Activated CD4-positive, alpha-beta T cell treated with anti-CD3 and anti-CD28 coated beads, Interleukin-2, amount 10 ng/mL, durations not matched to agents 24 days and 14 days (primary cell): Measurements from ENCODE around the gene PAQR6. TPM values are rescaled to one million over a fixed set of nuclear protein-coding genes. Genes with fewer than 3 reads are reported as not detected.

ENCODE experiments used
- DNase-seq: peaks from one replicate; pipeline ENCODE4 v3.0.0; 2022
- H3K27ac Mint-ChIP-seq: one replicate; pipeline ENCODE4 v1.8.0; 2022; ENCODE audit warnings: mild to moderate bottlenecking, mixed read lengths
- H3K27me3 Mint-ChIP-seq: one replicate; pipeline ENCODE4 v1.8.0; 2022; ENCODE audit warnings: mixed read lengths
- H3K36me3 Mint-ChIP-seq: one replicate; pipeline ENCODE4 v1.8.0; 2022; ENCODE audit warnings: low read depth, mild to moderate bottlenecking, mixed read lengths
- H3K4me1 Mint-ChIP-seq: one replicate; pipeline ENCODE4 v1.8.0; 2021; ENCODE audit warnings: mixed read lengths
- H3K4me3 Mint-ChIP-seq: one replicate; pipeline ENCODE4 v1.8.0; 2022; ENCODE audit warnings: mild to moderate bottlenecking, moderate library complexity, mixed read lengths
- H3K9me3 Mint-ChIP-seq: one replicate; pipeline ENCODE4 v1.8.0; 2021; ENCODE audit warnings: mixed read lengths
- intact Hi-C: fragments of 100-400 bp; cut with micrococcal nuclease; formaldehyde crosslinking; loops from one replicate; pipeline ENCODE4 v1.15.1; 2023
- total RNA-seq: library from RNA; stranded (reverse); gene quantifications from 2 replicates; pipeline ENCODE4 v1.2.3, GENCODE V29; 2022

The PAQR6 gene
- total RNA-seq, 1 donor from 2014 or later: 4.2 TPM

DNA sequence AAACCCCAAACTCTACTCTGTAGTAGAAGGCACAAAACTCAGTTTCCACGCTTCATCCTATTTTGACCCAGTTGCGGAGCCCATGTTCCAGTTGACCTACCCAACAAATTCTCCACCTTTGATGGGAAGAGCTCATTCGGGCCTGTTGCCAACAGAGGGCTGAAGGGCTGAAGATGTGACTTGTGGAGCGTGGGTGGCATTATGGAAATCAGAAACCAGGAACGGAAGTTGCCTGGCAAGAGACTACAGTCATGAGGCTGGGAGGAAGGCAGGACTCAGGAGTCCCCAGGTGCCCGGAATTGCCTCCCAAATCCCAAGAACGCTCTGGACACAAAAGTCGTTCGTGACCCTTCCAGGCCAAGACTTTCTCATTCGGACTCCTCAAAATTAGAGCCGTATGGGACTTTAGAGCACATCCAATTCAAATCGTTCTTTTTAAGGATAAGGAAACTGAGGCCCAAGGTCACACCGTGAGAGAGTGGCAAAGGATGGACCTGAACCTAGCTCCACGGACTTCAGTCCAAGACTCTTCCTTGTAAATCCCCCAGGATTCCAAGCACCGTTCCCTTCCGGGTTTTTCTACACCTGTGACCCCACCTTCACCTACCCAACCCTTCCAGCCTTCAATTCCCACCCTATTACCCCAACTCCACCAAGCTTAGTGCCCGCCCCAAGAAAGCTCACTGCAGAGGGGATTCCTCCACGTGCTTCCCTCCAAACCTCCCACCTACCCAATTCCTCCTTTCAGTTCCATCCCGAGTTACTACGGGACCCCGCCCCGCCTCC, 34.0 kb upstream of the PAQR6 start:
- intact Hi-C loops: loop anchor here (1.0 to 2.0 kb wide), 5 partner anchors 56 to 447 kb away; partner anchors contain the start of genes CCT3, ISG20L2, METTL25B and PMF1
- peak; percentile 70 for DNase-seq
- H3K9me3 Mint-ChIP-seq: no peaks in the 10 kb centered on the region
- H3K27ac Mint-ChIP-seq: peak overlapping the region; percentile 96
- peak overlapping the region; percentile 93 for H3K4me3 Mint-ChIP-seq
- H3K4me1 Mint-ChIP-seq: peaks cover 38% of the 10 kb centered on the region
- H3K27me3 Mint-ChIP-seq: no peaks in the 10 kb centered on the region
- H3K36me3 Mint-ChIP-seq: peaks cover 25% of the 10 kb centered on the region

DNA sequence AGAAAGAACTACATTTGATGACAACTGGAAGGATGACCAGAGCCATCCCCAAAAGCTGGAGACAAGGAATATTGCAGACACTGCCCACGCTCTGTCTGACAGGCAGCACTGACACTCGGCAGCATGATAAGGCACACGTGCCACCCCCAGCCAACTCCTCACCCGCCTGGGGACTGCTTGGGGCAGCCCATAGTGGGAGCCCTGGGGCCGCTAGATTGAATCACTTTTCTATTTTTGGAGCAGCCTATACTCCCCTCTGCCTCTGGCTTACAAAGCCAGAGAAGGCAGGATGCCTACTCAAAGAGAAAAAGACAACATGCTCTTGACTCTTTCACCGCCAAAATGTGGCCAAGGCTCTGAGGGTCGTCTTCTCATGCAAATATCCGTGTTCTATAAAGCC, 33.4 kb upstream of the PAQR6 start:
- Mint-ChIP-seq H3K36me3 (peaks cover 31% of the 10 kb centered on the region), H3K4me3 (peak overlapping the region; percentile 93), H3K4me1 (peaks cover 38% of the 10 kb centered on the region), H3K9me3 (no peaks in the 10 kb centered on the region), H3K27me3 (no peaks in the 10 kb centered on the region), H3K27ac (peak overlapping the region; percentile 96)
- peak; percentile 76 for DNase-seq
- intact Hi-C loops: no loop called here

DNA sequence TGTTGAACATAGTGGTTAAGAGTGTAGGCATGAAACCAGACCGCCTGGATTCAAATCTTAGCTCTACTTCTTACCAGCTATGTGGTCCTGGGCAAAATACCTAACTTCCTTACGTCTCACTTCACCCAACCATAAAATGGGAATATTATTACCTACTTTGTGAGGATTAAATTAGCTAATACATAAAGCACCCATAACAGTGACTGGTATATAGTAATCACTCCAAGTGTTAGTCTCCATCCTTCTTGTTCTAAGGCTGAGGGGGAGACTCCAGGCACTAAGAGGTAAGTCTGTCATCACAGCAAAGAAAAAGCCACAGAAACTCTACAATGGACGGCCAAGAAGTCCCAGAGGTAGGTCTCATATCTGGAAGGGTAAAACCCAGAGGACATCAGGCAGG, 32.0 kb upstream of the PAQR6 start:
- H3K9me3 Mint-ChIP-seq: no peaks in the 10 kb centered on the region
- DNase-seq: no peak
- H3K36me3 Mint-ChIP-seq: peaks cover 42% of the 10 kb centered on the region
- H3K4me3 Mint-ChIP-seq: peak overlapping the region; percentile 25
- intact Hi-C loops: no loop called here
- H3K27ac Mint-ChIP-seq: no peak overlapping the region
- H3K27me3 Mint-ChIP-seq: no peaks in the 10 kb centered on the region
- peaks cover 38% of the 10 kb centered on the region for H3K4me1 Mint-ChIP-seq

DNA sequence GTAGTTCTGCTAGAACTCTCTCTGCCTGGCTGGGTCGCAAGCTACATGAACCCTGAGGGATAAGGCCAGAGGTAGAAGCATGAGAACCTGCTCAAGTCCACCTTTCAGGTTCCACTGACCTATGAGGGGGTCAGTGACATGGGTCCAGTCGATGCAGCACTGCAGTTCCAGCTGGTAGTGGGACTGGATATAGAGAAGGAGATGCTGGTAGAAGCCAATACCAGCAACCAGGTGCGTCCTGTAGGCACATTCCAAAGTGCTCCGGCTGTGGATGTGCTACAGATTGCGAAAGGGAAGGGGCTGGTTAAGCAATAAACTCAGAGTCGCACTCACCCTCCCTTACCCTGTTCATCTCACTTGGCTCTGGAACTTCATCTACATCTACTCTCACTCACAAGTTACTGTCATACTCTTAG, 29.1 kb upstream of the PAQR6 start:
- Mint-ChIP-seq H3K9me3 (no peaks in the 10 kb centered on the region), H3K36me3 (peaks cover 64% of the 10 kb centered on the region), H3K4me1 (peaks cover 18% of the 10 kb centered on the region), H3K4me3 (no peak overlapping the region), H3K27me3 (no peaks in the 10 kb centered on the region), H3K27ac (no peak overlapping the region)
- intact Hi-C loops: no loop called here
- DNase-seq: no peak

DNA sequence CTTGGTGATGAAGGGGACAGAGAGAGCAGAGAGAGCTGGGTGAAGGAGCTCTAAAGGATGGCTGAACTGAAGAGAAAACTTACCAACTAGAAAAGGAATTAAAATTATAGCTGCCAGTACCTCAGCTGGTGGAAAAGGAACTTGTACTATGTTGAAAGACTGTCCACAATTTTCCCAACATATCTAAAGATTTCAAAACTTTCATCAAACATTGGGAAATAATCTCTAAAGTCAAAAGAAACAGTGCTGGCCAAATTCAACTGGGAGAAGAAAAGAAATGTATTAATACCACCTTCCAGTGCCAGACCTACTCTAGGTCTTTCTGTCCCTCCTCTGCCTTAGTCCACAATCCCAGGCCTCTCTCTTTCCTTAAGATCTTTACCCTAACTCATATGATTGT, 28.7 kb upstream of the PAQR6 start:
- intact Hi-C loops: no loop called here
- no peaks in the 10 kb centered on the region for H3K27me3 Mint-ChIP-seq
- no peak for DNase-seq
- H3K27ac Mint-ChIP-seq: no peak overlapping the region
- no peak overlapping the region for H3K4me3 Mint-ChIP-seq
- no peaks in the 10 kb centered on the region for H3K9me3 Mint-ChIP-seq
- peaks cover 68% of the 10 kb centered on the region for H3K36me3 Mint-ChIP-seq
- H3K4me1 Mint-ChIP-seq: peaks cover 15% of the 10 kb centered on the region

DNA sequence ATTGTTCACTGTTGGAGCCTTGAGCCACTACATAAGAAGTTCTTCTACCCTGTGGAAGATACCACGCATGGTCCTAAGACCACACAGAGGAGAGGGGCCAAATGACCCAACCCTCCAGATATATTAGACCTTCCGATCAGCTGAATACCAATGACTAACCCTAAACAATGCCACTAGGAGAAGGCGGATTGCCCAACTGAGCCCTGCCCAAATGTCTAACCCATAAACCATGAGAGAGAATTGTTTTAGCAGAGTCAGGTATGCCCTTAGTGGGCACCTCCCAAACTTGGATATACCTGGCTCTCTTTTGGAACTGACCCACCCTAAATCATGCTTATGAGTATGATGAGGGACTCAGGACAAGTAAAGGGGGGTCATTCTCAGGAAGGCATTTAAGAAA, 22.5 kb upstream of the PAQR6 start:
- Mint-ChIP-seq H3K27me3 (no peaks in the 10 kb centered on the region), H3K9me3 (no peaks in the 10 kb centered on the region), H3K4me1 (peaks cover 1% of the 10 kb centered on the region), H3K27ac (no peak overlapping the region), H3K36me3 (peaks cover 73% of the 10 kb centered on the region), H3K4me3 (no peak overlapping the region)
- no peak for DNase-seq
- intact Hi-C loops: no loop called here

DNA sequence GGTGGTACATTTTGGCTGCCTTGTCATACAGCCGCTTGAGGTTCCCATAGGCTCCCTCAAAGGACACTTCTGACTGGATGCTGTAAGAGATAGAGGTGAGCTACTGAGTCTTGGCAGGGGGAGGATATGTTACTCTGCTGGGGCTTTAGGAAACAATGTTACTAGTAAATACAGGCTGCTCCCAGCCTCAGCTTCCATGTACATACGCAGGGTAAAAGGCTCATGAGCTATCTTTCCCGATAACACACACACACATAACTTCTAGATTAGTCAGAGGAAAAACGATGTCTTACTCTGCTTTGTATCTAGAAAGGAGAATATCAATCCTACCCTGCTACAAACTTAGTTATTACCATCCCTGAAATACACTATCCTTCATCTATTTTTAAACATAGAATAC, 20.5 kb upstream of the PAQR6 start:
- no peaks in the 10 kb centered on the region for H3K9me3 Mint-ChIP-seq
- intact Hi-C loops: no loop called here
- no peak overlapping the region for H3K4me3 Mint-ChIP-seq
- H3K4me1 Mint-ChIP-seq: peaks cover 4% of the 10 kb centered on the region
- H3K27me3 Mint-ChIP-seq: no peaks in the 10 kb centered on the region
- DNase-seq: no peak
- no peak overlapping the region for H3K27ac Mint-ChIP-seq
- H3K36me3 Mint-ChIP-seq: peaks cover 71% of the 10 kb centered on the region

DNA sequence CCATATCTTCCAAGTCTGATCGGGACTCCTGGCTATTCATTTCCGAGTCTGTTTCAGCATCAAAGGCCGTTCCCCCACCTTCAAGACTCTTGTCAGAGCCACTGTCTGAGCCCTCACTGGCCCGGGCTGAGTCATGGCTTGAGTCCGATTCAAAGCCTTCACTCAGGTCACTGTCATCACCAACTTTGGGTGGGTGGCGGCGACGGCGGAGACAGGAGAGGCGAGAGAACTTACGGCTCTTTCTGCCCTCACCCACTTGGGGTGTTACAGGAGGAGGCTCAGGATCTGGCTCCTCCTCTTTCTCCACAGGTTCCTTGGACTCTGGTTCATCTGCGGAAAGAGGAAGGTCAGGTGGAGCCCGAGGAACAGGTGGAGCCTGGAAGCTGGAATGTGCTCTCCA, 18.2 kb upstream of the PAQR6 start:
- DNase-seq: no peak
- Mint-ChIP-seq H3K36me3 (peaks cover 67% of the 10 kb centered on the region), H3K4me1 (peaks cover 8% of the 10 kb centered on the region), H3K9me3 (no peaks in the 10 kb centered on the region), H3K4me3 (no peak overlapping the region), H3K27me3 (no peaks in the 10 kb centered on the region), H3K27ac (no peak overlapping the region)
- intact Hi-C loops: no loop called here

DNA sequence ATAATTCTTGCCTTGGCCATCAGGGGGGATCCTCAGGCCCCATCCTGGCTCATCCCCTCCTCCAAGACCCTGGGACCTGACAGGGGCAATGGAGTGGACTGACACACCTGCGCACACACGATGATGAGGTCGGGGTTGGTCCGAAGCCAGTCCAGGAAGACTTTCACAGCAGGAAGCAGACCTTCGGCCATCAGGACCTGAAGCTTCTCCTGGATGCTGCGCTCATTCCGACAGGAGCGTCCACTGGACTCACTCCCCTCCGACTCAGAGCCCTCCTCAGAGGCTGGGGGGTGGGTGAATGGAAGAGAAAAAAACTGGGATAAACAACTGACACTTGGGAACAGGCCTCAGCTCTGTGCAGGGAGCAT, 15.4 kb upstream of the PAQR6 start:
- Mint-ChIP-seq H3K27ac (no peak overlapping the region), H3K27me3 (no peaks in the 10 kb centered on the region)

DNA sequence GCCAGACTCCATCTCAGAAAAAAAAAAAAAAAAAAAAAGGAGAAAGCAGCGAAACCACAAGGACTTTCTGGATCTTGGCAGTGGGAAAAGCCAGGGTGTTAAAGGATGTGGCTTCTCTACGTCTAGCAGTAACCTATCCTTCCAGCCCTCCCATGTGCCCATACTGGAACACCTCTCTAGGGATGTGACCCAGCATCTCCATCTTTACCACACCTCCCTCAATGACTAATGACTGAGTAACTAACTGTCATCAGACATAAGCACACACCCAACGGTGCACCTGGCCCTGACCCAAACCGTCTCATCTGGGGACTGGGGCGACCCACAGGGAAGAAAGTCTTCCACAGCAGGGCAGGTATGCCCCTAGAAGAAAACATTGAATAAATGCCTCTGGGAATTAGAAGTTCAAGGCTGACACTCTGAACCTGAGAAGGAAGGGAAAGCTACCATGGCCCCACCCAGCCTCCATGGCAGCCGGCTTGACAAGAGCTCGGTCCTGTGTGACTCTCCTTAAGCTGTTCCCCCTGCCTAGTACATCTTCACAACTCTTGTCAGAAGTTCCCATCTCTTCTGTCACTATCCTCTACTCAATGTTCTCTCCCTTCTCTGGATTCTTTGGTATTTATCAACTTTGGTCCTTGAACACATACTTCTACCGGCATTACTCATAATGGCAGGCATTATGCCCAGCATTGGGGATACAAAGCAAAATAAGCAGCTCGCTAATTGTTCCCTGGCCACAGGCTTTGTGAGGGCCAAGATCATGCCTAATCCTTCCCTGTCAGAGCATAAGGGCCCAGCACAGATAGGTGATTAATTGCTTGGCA, 14.8 kb upstream of the PAQR6 start:
- no peak for DNase-seq
- Mint-ChIP-seq H3K36me3 (peaks cover 72% of the 10 kb centered on the region), H3K27me3 (no peaks in the 10 kb centered on the region)

More for the DNA sequence above, 15.4 kb upstream of the PAQR6 start:
- intact Hi-C loops: no loop called here
- no peak overlapping the region for H3K4me3 Mint-ChIP-seq
- H3K9me3 Mint-ChIP-seq: no peaks in the 10 kb centered on the region
- peaks cover 8% of the 10 kb centered on the region for H3K4me1 Mint-ChIP-seq
- no peak for DNase-seq
- peaks cover 74% of the 10 kb centered on the region for H3K36me3 Mint-ChIP-seq

DNA sequence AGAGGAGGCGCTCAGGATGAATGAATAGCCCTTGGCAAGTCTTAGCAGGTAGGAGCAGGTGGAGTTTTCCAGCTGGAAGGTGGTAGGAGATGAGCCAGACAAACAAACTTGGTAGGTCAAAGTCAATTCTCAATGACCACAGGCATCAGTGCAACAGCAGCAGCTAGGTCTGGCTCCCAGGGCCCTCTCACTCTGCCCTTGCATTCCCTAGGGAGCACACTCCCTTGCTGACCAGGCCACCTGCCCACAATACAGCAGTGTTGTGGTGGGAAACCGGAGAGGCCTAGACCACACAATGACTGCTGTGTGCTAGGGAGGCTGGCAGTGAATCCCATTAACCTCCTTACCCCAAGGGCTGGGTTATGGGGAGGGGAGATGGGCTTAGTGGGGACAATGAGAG, 13.0 kb upstream of the PAQR6 start:
- Mint-ChIP-seq H3K4me1 (peaks cover 16% of the 10 kb centered on the region), H3K4me3 (no peak overlapping the region), H3K36me3 (peaks cover 70% of the 10 kb centered on the region), H3K9me3 (no peaks in the 10 kb centered on the region), H3K27ac (no peak overlapping the region), H3K27me3 (no peaks in the 10 kb centered on the region)
- no peak for DNase-seq
- intact Hi-C loops: no loop called here

More for the DNA sequence above, 14.8 kb upstream of the PAQR6 start:
- H3K9me3 Mint-ChIP-seq: no peaks in the 10 kb centered on the region
- no peak overlapping the region for H3K4me3 Mint-ChIP-seq
- intact Hi-C loops: no loop called here
- H3K4me1 Mint-ChIP-seq: peaks cover 11% of the 10 kb centered on the region
- H3K27ac Mint-ChIP-seq: no peak overlapping the region

DNA sequence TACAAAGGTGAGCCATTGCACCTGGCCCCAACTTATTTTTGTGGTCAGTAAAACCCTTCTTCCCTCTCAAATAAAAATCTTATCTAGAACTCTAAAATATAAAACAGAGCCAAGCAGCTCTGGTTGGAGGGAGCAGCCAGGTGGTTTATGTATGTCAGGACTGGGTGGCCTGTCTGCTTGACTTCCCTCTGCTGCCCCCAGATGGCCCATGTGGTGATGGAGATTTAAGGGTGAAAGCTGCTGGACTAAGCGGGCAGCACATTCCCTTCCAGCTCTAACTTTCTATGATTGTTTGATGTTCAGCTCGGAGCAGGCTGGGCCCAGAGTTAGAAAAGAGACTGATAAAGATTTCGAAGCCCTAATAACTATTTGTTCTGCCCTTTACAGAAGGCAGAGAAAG, 11.9 kb upstream of the PAQR6 start:
- Mint-ChIP-seq H3K27ac (no peak overlapping the region), H3K4me3 (no peak overlapping the region), H3K27me3 (no peaks in the 10 kb centered on the region), H3K36me3 (peaks cover 63% of the 10 kb centered on the region), H3K4me1 (peaks cover 14% of the 10 kb centered on the region), H3K9me3 (no peaks in the 10 kb centered on the region)
- no peak for DNase-seq
- intact Hi-C loops: no loop called here

DNA sequence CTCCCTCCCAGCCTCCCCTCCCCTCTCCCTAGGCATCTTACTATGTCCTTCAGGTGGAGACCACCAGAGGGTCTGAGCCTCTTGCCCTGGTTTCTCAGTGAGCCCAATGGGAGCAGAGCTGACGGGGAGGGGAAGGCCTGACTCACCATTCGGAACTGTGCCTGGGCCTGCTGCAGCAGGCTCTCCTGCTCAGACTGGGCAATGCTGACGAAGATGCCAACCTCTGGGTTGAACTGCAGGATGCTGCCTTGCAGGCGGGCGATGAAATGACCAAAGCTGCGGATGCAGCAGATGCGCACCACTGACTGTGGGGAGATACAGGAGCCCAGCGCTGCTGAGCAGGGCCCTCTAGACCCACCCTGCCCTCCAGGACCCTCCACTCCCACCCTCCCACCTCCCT, 11.0 kb upstream of the PAQR6 start:
- H3K36me3 Mint-ChIP-seq: peaks cover 61% of the 10 kb centered on the region
- H3K4me1 Mint-ChIP-seq: peaks cover 14% of the 10 kb centered on the region
- no peaks in the 10 kb centered on the region for H3K9me3 Mint-ChIP-seq
- DNase-seq: no peak
- H3K4me3 Mint-ChIP-seq: no peak overlapping the region
- intact Hi-C loops: no loop called here
- no peaks in the 10 kb centered on the region for H3K27me3 Mint-ChIP-seq
- no peak overlapping the region for H3K27ac Mint-ChIP-seq

DNA sequence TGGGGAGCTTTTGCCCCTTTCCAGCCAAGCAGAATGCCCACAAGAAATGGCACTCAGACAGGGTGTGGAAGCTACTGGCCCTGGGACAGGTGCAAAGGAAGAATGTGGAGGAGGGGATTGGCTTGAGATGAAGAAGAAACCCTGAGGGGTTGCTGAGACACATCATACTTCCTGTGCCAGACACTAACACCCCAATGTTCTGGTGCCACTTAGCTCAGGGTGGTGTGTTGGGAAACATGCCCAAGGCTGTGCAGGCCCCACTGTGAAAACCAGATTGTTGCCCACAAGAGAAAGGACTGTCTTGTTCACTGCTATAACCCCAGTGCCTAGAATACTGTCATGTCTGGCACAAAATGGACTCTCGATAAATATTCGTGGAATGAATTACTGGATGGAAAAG, 9.9 kb upstream of the PAQR6 start:
- Mint-ChIP-seq H3K36me3 (peaks cover 60% of the 10 kb centered on the region), H3K4me3 (no peak overlapping the region), H3K9me3 (no peaks in the 10 kb centered on the region), H3K4me1 (peaks cover 11% of the 10 kb centered on the region), H3K27ac (peak overlapping the region; percentile 60), H3K27me3 (no peaks in the 10 kb centered on the region)
- intact Hi-C loops: no loop called here
- no peak for DNase-seq
